H1 (cell line): ENCODE data around the gene DNAJC5G. TPM values are rescaled to one million over a fixed set of nuclear protein-coding genes. Genes with fewer than 3 reads are reported as not detected.
A peak's percentile ranks its signal among the peaks of the same experiment; 100 is the strongest.

ENCODE experiments used
- ASH2L ChIP-seq: fragments of 200-600, 300-600 bp; sonication (generic); IDR thresholded peaks from one replicate; pipeline ENCODE4 v1.7.1; 2017; ENCODE audit warnings: low read length
- CBX5 ChIP-seq: fragments of 300-800, 300-1000 bp; sonication (generic); IDR thresholded peaks from 2 replicates; pipeline ENCODE4 v1.7.1; 2016; ENCODE audit warnings: antibody characterized with exemption, low read length, low read depth
- CTBP2 ChIP-seq: IDR thresholded peaks from 2 replicates; pipeline ENCODE4 v1.7.0; 2011; ENCODE audit warnings: borderline replicate concordance, mild to moderate bottlenecking, moderate library complexity, mixed read lengths, low read length; ENCODE audit not compliant: insufficient read depth, insufficient read length
- E2F6 ChIP-seq: IDR thresholded peaks from 2 replicates; pipeline ENCODE4 v1.6.1; 2012; ENCODE audit warnings: inconsistent platforms
- EZH2 ChIP-seq: fragments of 200-600 bp; sonication (generic); IDR thresholded peaks from 2 replicates; pipeline ENCODE4 v1.7.1; 2012; ENCODE audit warnings: low read depth, mild to moderate bottlenecking, moderate library complexity, low read length, inconsistent platforms; ENCODE audit not compliant: severe bottlenecking
- GTF2F1 ChIP-seq: IDR thresholded peaks from 2 replicates; pipeline ENCODE4 v1.6.1; 2012; ENCODE audit warnings: low read depth, low read length, improper control_type of control experiment, borderline replicate concordance
- JUN ChIP-seq: IDR thresholded peaks from 2 replicates; pipeline ENCODE4 v1.6.1; 2011; ENCODE audit warnings: low read depth, mild to moderate bottlenecking, improper control_type of control experiment, low read length
- KDM4A ChIP-seq: IDR thresholded peaks from one replicate; pipeline ENCODE4 v1.7.1; 2012; ENCODE audit warnings: low read depth, mild to moderate bottlenecking, moderate library complexity, low read length, inconsistent platforms; ENCODE audit not compliant: severe bottlenecking
- MAX ChIP-seq: IDR thresholded peaks from 2 replicates; pipeline ENCODE4 v1.6.1; 2012; ENCODE audit warnings: inconsistent platforms
- POLR2AphosphoS5 ChIP-seq: IDR thresholded peaks from 2 replicates; pipeline ENCODE4 v1.6.1; 2011; ENCODE audit warnings: low read depth, low read length
- RAD21 ChIP-seq, 2 experiments: IDR thresholded peaks in 1 of 2; conservative IDR thresholded peaks in 1 of 2; 2 replicates each; pipeline ENCODE4 v1.6.1; 2011; ENCODE audit warnings: low read depth in 2 of 2, low read length in 2 of 2, improper control_type of control experiment in 1 of 2, inconsistent platforms in 1 of 2, mild to moderate bottlenecking in 1 of 2, moderate library complexity in 1 of 2
- SIN3A ChIP-seq, 2 experiments: IDR thresholded peaks in 1 of 2; conservative IDR thresholded peaks in 1 of 2; 2 replicates each; pipeline ENCODE4 v1.6.1; 2011 to 2012; ENCODE audit warnings: low read length in 2 of 2, improper control_type of control experiment in 1 of 2, low read depth in 1 of 2, mild to moderate bottlenecking in 1 of 2
- SUZ12 ChIP-seq: fragments of 200-600 bp; sonication (generic); IDR thresholded peaks from 2 replicates; pipeline ENCODE4 v1.6.1; 2012; ENCODE audit warnings: mild to moderate bottlenecking, inconsistent platforms, low read length, moderate library complexity, mixed read lengths
- TAF1 ChIP-seq: IDR thresholded peaks from 2 replicates; pipeline ENCODE4 v1.6.1; 2011; ENCODE audit warnings: mild to moderate bottlenecking, low read depth, low read length
- TEAD4 ChIP-seq: IDR thresholded peaks from 2 replicates; pipeline ENCODE4 v1.6.1; 2012; ENCODE audit warnings: low read depth, low read length, inconsistent platforms, mixed read lengths
- YY1 ChIP-seq: IDR thresholded peaks from 2 replicates; pipeline ENCODE4 v1.6.1; 2011; ENCODE audit warnings: low read depth, mild to moderate bottlenecking, low read length
- polyA plus RNA-seq, 7 experiments: library from polyadenylated mRNA; depleted of rRNA in 3 of 7; stranded (reverse) in 5 of 7; unstranded in 2 of 7; fragments of >200 nt in 5 of 7; fragments of 200-250 nt in 2 of 7; gene quantifications; 1 replicate in 5 of 7; 2 replicates in 1 of 7; 4 replicates in 1 of 7; pipeline versions ENCODE4 v1.2.1 to v1.2.3, GENCODE V29; 2011 to 2013; ENCODE audit warnings: missing spikeins in 2 of 7, mixed read lengths in 2 of 7
- total RNA-seq: library from RNA; stranded (reverse); fragmentation: NEBNext Ultra II Directional; extraction: Animal tissue kit (Norgen Biotek cat#: 25700); gene quantifications from 2 replicates; pipeline ENCODE4 v1.2.1, GENCODE V29; 2021

DNAJC5G gene
- total and polyA plus RNA-seq, 2 of the 8 experiments (the other 6 are each of a cell fraction or from before 2014, with no cell fraction given) = 0.83 to 1.4 TPM

- TF ChIP-seq CBX5 (no peak), KDM4A (peak; percentile 51), POLR2AphosphoS5 (peak; percentile 50; the same call in 1 of the 2 replicates), JUN (no peak), YY1 (peak; percentile 13; the same call in 1 of the 2 replicates), RAD21 (IDR thresholded peaks at IDR 0.05 in 1 of 2, conservative IDR thresholded peaks at IDR 0.05 in 1 of 2; ENCODE audit: low read depth in 2 of 2, low read length in 2 of 2) (peak; percentile 95 to 96), SUZ12 (0 out of 2 replicates have a peak, but pooled peaks have one; percentile 23), SIN3A (conservative IDR thresholded peaks at IDR 0.05 in 1 of 2, IDR thresholded peaks at IDR 0.05 in 1 of 2; ENCODE audit: low read depth in 1 of 2, low read length in 2 of 2) (0 out of 4 replicates have a peak, but pooled peaks of 1 of the 2 experiments have one; percentile 40), EZH2 (peak; percentile 13), ASH2L (peak; percentile 63), E2F6 (peak; percentile 89), TAF1 (0 out of 2 replicates have a peak, but pooled peaks have one; percentile 35), TEAD4 (0 out of 2 replicates have a peak, but pooled peaks have one; percentile 4), MAX (peak; percentile 86), GTF2F1 (no peak), CTBP2 (peak; percentile 16)
Observed at GRCh38 chr2:27249891-27250651, 25.2 kb upstream of the DNAJC5G start (continued).
